Measurements from ENCODE around the gene TIPARP.
A peak's percentile ranks its signal among the peaks of the same experiment; 100 is the strongest.
"Not testable (repeated sequence)": the region's sequence is repeated elsewhere in the genome, so short reads cannot be mapped to it uniquely, and the experiment has no call there.

Gene TIPARP

GRCh38 chr3:156649681-156650080, 24.7 kb upstream of the TIPARP start:
- no peak for DNase-seq (ENCODE audit: low read depth in 2 of 2)

GRCh38 chr3:156652661-156653060, 21.7 kb upstream of the TIPARP start:
- DNase-seq (ENCODE audit: low read depth in 2 of 2): not testable (repeated sequence)

- no peak for DNase-seq (ENCODE audit: low read depth in 2 of 2)
Observed at GRCh38 chr3:156654834-156655233, 19.6 kb upstream of the TIPARP start.

GRCh38 chr3:156655819-156656550, 18.4 kb upstream of the TIPARP start:
- DNase-seq (ENCODE audit: low read depth in 2 of 2): no peak

- DNase-seq (ENCODE audit: low read depth in 2 of 2): no peak
Observed at GRCh38 chr3:156657440-156657839, 16.9 kb upstream of the TIPARP start.

GRCh38 chr3:156657862-156658731, 16.3 kb upstream of the TIPARP start:
- no peak for DNase-seq (ENCODE audit: low read depth in 2 of 2)

GRCh38 chr3:156658732-156659090, 15.7 kb upstream of the TIPARP start:
- no peak for DNase-seq (ENCODE audit: low read depth in 2 of 2)

GRCh38 chr3:156659260-156659659, 15.1 kb upstream of the TIPARP start:
- DNase-seq (ENCODE audit: low read depth in 2 of 2): no peak

- no peak for DNase-seq (ENCODE audit: low read depth in 2 of 2)
Observed at GRCh38 chr3:156661155-156661554, 13.2 kb upstream of the TIPARP start.

- DNase-seq (ENCODE audit: low read depth in 2 of 2): no peak
Observed at GRCh38 chr3:156664011-156664830, 10.2 kb upstream of the TIPARP start.

- DNase-seq (ENCODE audit: low read depth in 2 of 2): no peak
Observed at GRCh38 chr3:156664831-156665178, 9.6 kb upstream of the TIPARP start.

GRCh38 chr3:156665291-156665690, 9.1 kb upstream of the TIPARP start:
- no peak for DNase-seq (ENCODE audit: low read depth in 2 of 2)

GRCh38 chr3:156666073-156666472, 8.3 kb upstream of the TIPARP start:
- DNase-seq (ENCODE audit: low read depth in 2 of 2): no peak

- no peak for DNase-seq (ENCODE audit: low read depth in 2 of 2)
Observed at GRCh38 chr3:156668073-156668763, 6.2 kb upstream of the TIPARP start.

- no peak for DNase-seq (ENCODE audit: low read depth in 2 of 2)
Observed at GRCh38 chr3:156670077-156670476, 4.3 kb upstream of the TIPARP start.

GRCh38 chr3:156670652-156671051, 3.7 kb upstream of the TIPARP start:
- no peak for DNase-seq (ENCODE audit: low read depth in 2 of 2)

- no peak for DNase-seq (ENCODE audit: low read depth in 2 of 2)
Observed at GRCh38 chr3:156673732-156674045, 701 bp upstream of the TIPARP start.

- peak; percentile 21 to 26 for DNase-seq (ENCODE audit: low read depth in 2 of 2)
Observed at GRCh38 chr3:156674911-156675829, 780 bp downstream of the TIPARP start.

GRCh38 chr3:156675830-156676767, 1.7 kb downstream of the TIPARP start:
- DNase-seq (ENCODE audit: low read depth in 2 of 2): peak in 1 of 2 donors; percentile 7

Data from stimulated activated CD8-positive, alpha-beta memory T cell treated with anti-CD3 and anti-CD28 coated beads, Interleukin-2, amount 100 ng/mL, for 48 hours (primary cell).